GM13976 (cell line): ENCODE results near the gene ZDHHC1.

Experiments
- DNase-seq: peaks from one replicate; pipeline ENCODE4 v3.0.0; 2012; ENCODE audit warnings: low spot score
- CTCF ChIP-seq: IDR thresholded peaks from 2 replicates; pipeline ENCODE4 v1.5.1; 2012; ENCODE audit warnings: borderline replicate concordance, mild to moderate bottlenecking; ENCODE audit not compliant: insufficient read depth; ENCODE audit errors: extremely low read depth, missing control alignments, control extremely low read depth
- in situ Hi-C: fragments of 300-500 bp; cut with MboI; formaldehyde crosslinking; loops from one replicate; pipeline ENCODE4 v1.12.0; 2022; ENCODE audit warnings: low sequenced_read_pairs, mixed read lengths, inconsistent platforms; ENCODE audit not compliant: unreplicated experiment

The ZDHHC1 gene

GRCh38 chr16:67428146-67428731, 12.0 kb upstream of the ZDHHC1 start:
- peak; percentile 86 for TF ChIP-seq CTCF
- in situ Hi-C loops, result no loop called here
- peak; percentile 83 for DNase-seq

GRCh38 chr16:67426950-67427349, 10.7 kb upstream of the ZDHHC1 start:
- DNase-seq, result no peak
- no peak for TF ChIP-seq CTCF
- in situ Hi-C loops, result no loop called here

GRCh38 chr16:67426022-67426421, 9.7 kb upstream of the ZDHHC1 start:
- in situ Hi-C loops, result no loop called here
- DNase-seq, result no peak
- TF ChIP-seq CTCF, result no peak

- no peak for DNase-seq
- no peak for TF ChIP-seq CTCF
- in situ Hi-C loops, result no loop called here
Observed at GRCh38 chr16:67425580-67425979, 9.3 kb upstream of the ZDHHC1 start.

- in situ Hi-C loops, result no loop called here
- DNase-seq, result no peak
- TF ChIP-seq CTCF, result no peak
Observed at GRCh38 chr16:67425061-67425460, 8.8 kb upstream of the ZDHHC1 start.

GRCh38 chr16:67424261-67424615, 8.0 kb upstream of the ZDHHC1 start:
- in situ Hi-C loops, result loop anchor here (25.0 kb wide), 2 partner anchors 162 to 462 kb away; partner anchors contain the start of gene CES3
- no peak for TF ChIP-seq CTCF
- no peak for DNase-seq
